HEK293 (cell line): ENCODE measurements around the gene SYCP2.

Source experiments
- TF ChIP-seq, protein P1 (sequence below): fragments of 450-650 bp; formaldehyde crosslinking; conservative IDR thresholded peaks from 2 replicates; pipeline ENCODE4 v1.5.1; 2016; ENCODE audit warnings: low read depth, missing biosample characterization, missing genetic modification characterization
- TF ChIP-seq, protein P2 (sequence below): fragments of 450-650 bp; formaldehyde crosslinking; IDR thresholded peaks from 2 replicates; pipeline ENCODE4 v1.5.1; 2016; ENCODE audit warnings: missing biosample characterization, missing genetic modification characterization

DNA sequence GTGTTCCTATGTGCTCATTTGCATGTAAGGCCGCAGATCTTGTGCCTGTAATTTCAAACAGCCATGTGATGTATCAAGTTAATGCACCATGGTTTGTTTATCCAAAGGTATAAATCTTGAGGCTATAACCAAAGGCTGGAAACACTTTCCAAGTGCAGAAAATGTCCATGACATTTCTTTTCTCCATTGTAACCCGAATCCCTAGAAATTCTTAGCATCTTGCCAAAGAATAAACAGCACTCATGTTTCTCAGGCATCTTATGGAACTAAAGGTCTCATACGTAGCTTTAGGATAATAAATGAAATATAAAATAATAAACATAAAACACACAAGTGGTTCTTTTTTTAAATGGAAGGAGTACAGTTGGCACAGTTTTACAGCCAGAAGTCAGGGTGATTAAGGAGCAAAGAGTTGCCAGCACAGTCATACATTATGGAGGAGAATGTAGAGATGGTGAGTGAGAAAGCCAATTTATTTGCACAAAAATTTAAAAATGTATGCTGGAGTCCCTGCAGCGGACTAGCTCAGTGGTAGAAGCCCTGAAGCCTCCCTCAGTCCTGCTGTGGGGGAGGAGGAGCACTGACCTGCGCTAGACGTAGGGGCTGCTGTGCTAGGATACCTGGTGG lies 42.8 kb upstream of the SYCP2 start:
- TF ChIP-seq, protein P1, sequence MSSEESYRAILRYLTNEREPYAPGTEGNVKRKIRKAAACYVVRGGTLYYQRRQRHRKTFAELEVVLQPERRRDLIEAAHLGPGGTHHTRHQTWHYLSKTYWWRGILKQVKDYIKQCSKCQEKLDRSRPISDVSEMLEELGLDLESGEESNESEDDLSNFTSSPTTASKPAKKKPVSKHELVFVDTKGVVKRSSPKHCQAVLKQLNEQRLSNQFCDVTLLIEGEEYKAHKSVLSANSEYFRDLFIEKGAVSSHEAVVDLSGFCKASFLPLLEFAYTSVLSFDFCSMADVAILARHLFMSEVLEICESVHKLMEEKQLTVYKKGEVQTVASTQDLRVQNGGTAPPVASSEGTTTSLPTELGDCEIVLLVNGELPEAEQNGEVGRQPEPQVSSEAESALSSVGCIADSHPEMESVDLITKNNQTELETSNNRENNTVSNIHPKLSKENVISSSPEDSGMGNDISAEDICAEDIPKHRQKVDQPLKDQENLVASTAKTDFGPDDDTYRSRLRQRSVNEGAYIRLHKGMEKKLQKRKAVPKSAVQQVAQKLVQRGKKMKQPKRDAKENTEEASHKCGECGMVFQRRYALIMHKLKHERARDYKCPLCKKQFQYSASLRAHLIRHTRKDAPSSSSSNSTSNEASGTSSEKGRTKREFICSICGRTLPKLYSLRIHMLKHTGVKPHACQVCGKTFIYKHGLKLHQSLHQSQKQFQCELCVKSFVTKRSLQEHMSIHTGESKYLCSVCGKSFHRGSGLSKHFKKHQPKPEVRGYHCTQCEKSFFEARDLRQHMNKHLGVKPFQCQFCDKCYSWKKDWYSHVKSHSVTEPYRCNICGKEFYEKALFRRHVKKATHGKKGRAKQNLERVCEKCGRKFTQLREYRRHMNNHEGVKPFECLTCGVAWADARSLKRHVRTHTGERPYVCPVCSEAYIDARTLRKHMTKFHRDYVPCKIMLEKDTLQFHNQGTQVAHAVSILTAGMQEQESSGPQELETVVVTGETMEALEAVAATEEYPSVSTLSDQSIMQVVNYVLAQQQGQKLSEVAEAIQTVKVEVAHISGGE = no peak
- TF ChIP-seq, protein P2, sequence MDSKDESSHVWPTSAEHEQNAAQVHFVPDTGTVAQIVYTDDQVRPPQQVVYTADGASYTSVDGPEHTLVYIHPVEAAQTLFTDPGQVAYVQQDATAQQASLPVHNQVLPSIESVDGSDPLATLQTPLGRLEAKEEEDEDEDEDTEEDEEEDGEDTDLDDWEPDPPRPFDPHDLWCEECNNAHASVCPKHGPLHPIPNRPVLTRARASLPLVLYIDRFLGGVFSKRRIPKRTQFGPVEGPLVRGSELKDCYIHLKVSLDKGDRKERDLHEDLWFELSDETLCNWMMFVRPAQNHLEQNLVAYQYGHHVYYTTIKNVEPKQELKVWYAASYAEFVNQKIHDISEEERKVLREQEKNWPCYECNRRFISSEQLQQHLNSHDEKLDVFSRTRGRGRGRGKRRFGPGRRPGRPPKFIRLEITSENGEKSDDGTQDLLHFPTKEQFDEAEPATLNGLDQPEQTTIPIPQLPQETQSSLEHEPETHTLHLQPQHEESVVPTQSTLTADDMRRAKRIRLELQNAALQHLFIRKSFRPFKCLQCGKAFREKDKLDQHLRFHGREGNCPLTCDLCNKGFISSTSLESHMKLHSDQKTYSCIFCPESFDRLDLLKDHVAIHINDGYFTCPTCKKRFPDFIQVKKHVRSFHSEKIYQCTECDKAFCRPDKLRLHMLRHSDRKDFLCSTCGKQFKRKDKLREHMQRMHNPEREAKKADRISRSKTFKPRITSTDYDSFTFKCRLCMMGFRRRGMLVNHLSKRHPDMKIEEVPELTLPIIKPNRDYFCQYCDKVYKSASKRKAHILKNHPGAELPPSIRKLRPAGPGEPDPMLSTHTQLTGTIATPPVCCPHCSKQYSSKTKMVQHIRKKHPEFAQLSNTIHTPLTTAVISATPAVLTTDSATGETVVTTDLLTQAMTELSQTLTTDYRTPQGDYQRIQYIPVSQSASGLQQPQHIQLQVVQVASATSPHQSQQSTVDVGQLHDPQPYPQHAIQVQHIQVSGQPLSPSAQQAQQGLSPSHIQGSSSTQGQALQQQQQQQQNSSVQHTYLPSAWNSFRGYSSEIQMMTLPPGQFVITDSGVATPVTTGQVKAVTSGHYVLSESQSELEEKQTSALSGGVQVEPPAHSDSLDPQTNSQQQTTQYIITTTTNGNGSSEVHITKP (tag by site-specific recombination) = no peak
